GM23338 (cell line): ENCODE measurements around the gene WNT8B. TPM values are rescaled to one million over a fixed set of nuclear protein-coding genes. Genes with fewer than 3 reads are reported as not detected.

Experiments used
- ATAC-seq: fragments of 200-7000 bp; cut with Tn5 transposase; 3 replicates; pipeline ENCODE4 v1.9.1; 2020
- DNase-seq: peaks from one replicate; pipeline ENCODE4 v3.0.0-alpha.2; 2015; ENCODE audit warnings: low spot score
- H2AFZ ChIP-seq: fragments of 200-600 bp; sonication (generic); 2 replicates; pipeline ENCODE4 v1.8.0; 2016; ENCODE audit warnings: antibody characterized with exemption, mild to moderate bottlenecking, moderate library complexity
- H3F3A ChIP-seq: fragments of 200-600 bp; sonication (generic); replicated peaks from 2 replicates; pipeline ENCODE4 v1.8.0; 2017; ENCODE audit warnings: antibody characterized with exemption, mixed run types, low read depth
- H3K27ac ChIP-seq: fragments of 200-600 bp; sonication (generic); 2 replicates; pipeline ENCODE4 v1.6.1; 2016; ENCODE audit warnings: low read depth
- H3K27me3 ChIP-seq: fragments of 200-600 bp; sonication (generic); 2 replicates; pipeline ENCODE4 v1.8.0; 2016; ENCODE audit warnings: mild to moderate bottlenecking, mixed run types, moderate library complexity; ENCODE audit not compliant: insufficient read depth
- H3K36me3 ChIP-seq: fragments of 200-600 bp; sonication (generic); 2 replicates; pipeline ENCODE4 v1.8.0; 2016; ENCODE audit warnings: mild to moderate bottlenecking; ENCODE audit not compliant: insufficient read depth
- H3K4me1 ChIP-seq: fragments of 200-600 bp; sonication (generic); 2 replicates; pipeline ENCODE4 v1.8.0; 2016; ENCODE audit warnings: mild to moderate bottlenecking, moderate library complexity; ENCODE audit not compliant: insufficient read depth
- H3K4me2 ChIP-seq: fragments of 200-600 bp; sonication (generic); 2 replicates; pipeline ENCODE4 v1.7.1; 2017; ENCODE audit warnings: mixed run types
- H3K4me3 ChIP-seq: fragments of 200-600 bp; sonication (generic); 2 replicates; pipeline ENCODE4 v1.6.1; 2016; ENCODE audit warnings: mixed run types
- H3K79me2 ChIP-seq: fragments of 200-600 bp; sonication (generic); replicated peaks from 2 replicates; pipeline ENCODE4 v1.8.0; 2017; ENCODE audit warnings: mild to moderate bottlenecking; ENCODE audit not compliant: insufficient read depth
- H3K9me2 ChIP-seq: fragments of 200-600 bp; sonication (generic); 2 replicates; pipeline ENCODE4 v1.8.0; 2017; ENCODE audit not compliant: insufficient read depth
- H4K20me1 ChIP-seq: fragments of 200-600 bp; sonication (generic); replicated peaks from 2 replicates; pipeline ENCODE4 v1.8.0; 2017; ENCODE audit warnings: mild to moderate bottlenecking; ENCODE audit not compliant: insufficient read depth
- H3K27ac Mint-ChIP-seq: 2 replicates; pipeline ENCODE4 v1.8.0; 2020; ENCODE audit warnings: inconsistent platforms, mild to moderate bottlenecking, moderate library complexity, mixed read lengths
- H3K27me3 Mint-ChIP-seq: 3 replicates; pipeline ENCODE4 v1.8.0; 2022; ENCODE audit warnings: low read depth, mild to moderate bottlenecking, moderate library complexity, mixed read lengths, inconsistent platforms; ENCODE audit not compliant: insufficient read depth, poor library complexity
- H3K36me3 Mint-ChIP-seq: 3 replicates; pipeline ENCODE4 v1.8.0; 2021; ENCODE audit warnings: low read depth, mild to moderate bottlenecking, inconsistent platforms, moderate library complexity, mixed read lengths
- H3K4me1 Mint-ChIP-seq: 3 replicates; pipeline ENCODE4 v1.8.0; 2020; ENCODE audit warnings: mild to moderate bottlenecking, inconsistent platforms, mixed read lengths
- H3K4me3 Mint-ChIP-seq: 3 replicates; pipeline ENCODE4 v1.8.0; 2021; ENCODE audit warnings: moderate library complexity, mild to moderate bottlenecking, inconsistent platforms, mixed read lengths
- H3K9me3 Mint-ChIP-seq: 3 replicates; pipeline ENCODE4 v1.8.0; 2020; ENCODE audit warnings: moderate library complexity, mild to moderate bottlenecking, inconsistent platforms, mixed read lengths
- EZH2 ChIP-seq: fragments of 200-600 bp; sonication (generic); IDR thresholded peaks from one replicate; pipeline ENCODE4 v1.8.0; 2017; ENCODE audit warnings: antibody characterized with exemption, mild to moderate bottlenecking, low read depth; ENCODE audit not compliant: unreplicated experiment
- EZH2phosphoT487 ChIP-seq: fragments of 200-600 bp; sonication (generic); IDR thresholded peaks from one replicate; pipeline ENCODE4 v1.8.1; 2018; ENCODE audit warnings: antibody characterized with exemption; ENCODE audit not compliant: unreplicated experiment
- JUNB ChIP-seq: IDR thresholded peaks from one replicate; pipeline ENCODE4 v1.6.1; 2016; ENCODE audit warnings: antibody characterized with exemption; ENCODE audit not compliant: unreplicated experiment
- NANOG ChIP-seq: IDR thresholded peaks from 2 replicates; pipeline ENCODE4 v1.6.1; 2016; ENCODE audit warnings: antibody characterized with exemption, borderline replicate concordance
- POLR2AphosphoS5 ChIP-seq: IDR thresholded peaks from 2 replicates; pipeline ENCODE4 v1.6.1; 2016; ENCODE audit warnings: antibody characterized with exemption, low read depth
- ZNF114 ChIP-seq: fragments of 250-450 bp; sonication (Bioruptor Pico); IDR thresholded peaks from 2 replicates; pipeline ENCODE4 v1.5.0; 2020; ENCODE audit warnings: mild to moderate bottlenecking, moderate library complexity
- ZNF331 ChIP-seq: fragments of 250-450 bp; sonication (Bioruptor Pico); IDR thresholded peaks from 2 replicates; pipeline ENCODE4 v1.5.0; 2020; ENCODE audit warnings: low read depth, mild to moderate bottlenecking, moderate library complexity
- long read RNA-seq: library from polyadenylated mRNA; unstranded; transcript quantifications from one replicate; pipeline ENCODE4 v2.0.0, GENCODE V29; 2020; ENCODE audit not compliant: unreplicated experiment
- polyA plus RNA-seq: library from polyadenylated mRNA; unstranded; fragments of >200 nt; fragmentation: Nextera tagmentation; extraction: Ambion mirVana; gene quantifications from 2 replicates; pipeline ENCODE4 v1.2.1, GENCODE V29; 2016
- total RNA-seq: library from RNA; depleted of rRNA; stranded (reverse); fragments of >200 nt; shearing (Covaris generic); gene quantifications from 2 replicates; pipeline ENCODE4 v1.2.3, GENCODE V29; 2014; rRNA removed
- TF ChIP-seq, protein P1 (sequence below): fragments of 250-450 bp; sonication (Bioruptor Pico); IDR thresholded peaks from 2 replicates; pipeline ENCODE4 v1.5.0; 2020; ENCODE audit warnings: mild to moderate bottlenecking, moderate library complexity
- TF ChIP-seq, protein P2 (sequence below): IDR thresholded peaks from 2 replicates; pipeline ENCODE4 v1.6.1; 2016; ENCODE audit warnings: antibody characterized with exemption
- TF ChIP-seq, protein P3 (sequence below): IDR thresholded peaks from one replicate; pipeline ENCODE4 v1.6.1; 2018; ENCODE audit warnings: antibody characterized with exemption; ENCODE audit not compliant: unreplicated experiment
- TF ChIP-seq, protein P4 (sequence below), 2 experiments: fragments of 200-600 bp in 1 of 2; sonication (generic) in 1 of 2; conservative IDR thresholded peaks; 2 replicates each; pipeline versions ENCODE4 v1.5.1 to v1.6.1; 2016 to 2017; ENCODE audit warnings: antibody characterized with exemption in 2 of 2, low read depth in 2 of 2, mild to moderate bottlenecking in 2 of 2, moderate library complexity in 1 of 2

WNT8B gene, protein sequence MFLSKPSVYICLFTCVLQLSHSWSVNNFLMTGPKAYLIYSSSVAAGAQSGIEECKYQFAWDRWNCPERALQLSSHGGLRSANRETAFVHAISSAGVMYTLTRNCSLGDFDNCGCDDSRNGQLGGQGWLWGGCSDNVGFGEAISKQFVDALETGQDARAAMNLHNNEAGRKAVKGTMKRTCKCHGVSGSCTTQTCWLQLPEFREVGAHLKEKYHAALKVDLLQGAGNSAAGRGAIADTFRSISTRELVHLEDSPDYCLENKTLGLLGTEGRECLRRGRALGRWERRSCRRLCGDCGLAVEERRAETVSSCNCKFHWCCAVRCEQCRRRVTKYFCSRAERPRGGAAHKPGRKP
- total RNA-seq (1.3 and 1.9 TPM in 2 replicates), polyA plus RNA-seq (0.26 and 0.74 TPM in 2 replicates)
- long read RNA-seq, result 0 reads

DNA sequence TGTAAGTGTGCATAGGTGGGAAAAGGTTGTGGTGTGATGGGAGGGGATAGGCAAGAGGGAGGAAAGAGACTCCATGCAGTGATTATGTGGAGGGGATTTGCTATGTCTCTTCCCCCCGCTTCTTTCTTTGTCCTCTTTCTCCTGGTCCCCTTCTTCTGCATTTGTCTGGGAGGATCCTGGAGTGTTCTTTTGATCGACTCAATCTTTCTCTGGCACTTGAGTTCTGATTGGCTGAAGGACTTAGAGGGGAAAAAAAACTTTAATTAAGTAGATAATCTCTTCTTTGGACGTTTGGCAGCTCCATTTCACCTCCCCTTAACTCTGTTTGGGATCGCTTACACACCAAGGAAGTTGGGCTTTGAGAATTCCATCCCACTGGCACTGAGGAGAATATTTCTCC, at the start of gene WNT8B:
WNT8B (plus strand) TSS at position 301 of the 400 bp plus-strand sequence. CDS start 160 bp downstream, outside the sequence.
- H3K4me3 Mint-ChIP-seq, result no peak within 1 kb of the TSS
- DNase-seq (no peak), ATAC-seq (no peak)
- no peaks in the 10 kb centered on the region for H3K36me3 Mint-ChIP-seq
- Histone ChIP-seq H3K79me2 (no peaks in the 10 kb centered on the region), H3K4me1 (no peaks in the 10 kb centered on the region), H3K27me3 (peaks cover under 1% of the 10 kb centered on the region; the same call in 1 of the 2 replicates), H3K9me2 (no peaks in the 10 kb centered on the region), H4K20me1 (no peaks in the 10 kb centered on the region), H3K36me3 (no peaks in the 10 kb centered on the region), H3K27ac (no peak within 1 kb of the TSS), H3K4me3 (no peak within 1 kb of the TSS), H3F3A (no peaks in the 10 kb centered on the region), H2AFZ (peak within 1 kb of the TSS; percentile 73), H3K4me2 (no peak within 1 kb of the TSS)
- TF ChIP-seq, protein P1, sequence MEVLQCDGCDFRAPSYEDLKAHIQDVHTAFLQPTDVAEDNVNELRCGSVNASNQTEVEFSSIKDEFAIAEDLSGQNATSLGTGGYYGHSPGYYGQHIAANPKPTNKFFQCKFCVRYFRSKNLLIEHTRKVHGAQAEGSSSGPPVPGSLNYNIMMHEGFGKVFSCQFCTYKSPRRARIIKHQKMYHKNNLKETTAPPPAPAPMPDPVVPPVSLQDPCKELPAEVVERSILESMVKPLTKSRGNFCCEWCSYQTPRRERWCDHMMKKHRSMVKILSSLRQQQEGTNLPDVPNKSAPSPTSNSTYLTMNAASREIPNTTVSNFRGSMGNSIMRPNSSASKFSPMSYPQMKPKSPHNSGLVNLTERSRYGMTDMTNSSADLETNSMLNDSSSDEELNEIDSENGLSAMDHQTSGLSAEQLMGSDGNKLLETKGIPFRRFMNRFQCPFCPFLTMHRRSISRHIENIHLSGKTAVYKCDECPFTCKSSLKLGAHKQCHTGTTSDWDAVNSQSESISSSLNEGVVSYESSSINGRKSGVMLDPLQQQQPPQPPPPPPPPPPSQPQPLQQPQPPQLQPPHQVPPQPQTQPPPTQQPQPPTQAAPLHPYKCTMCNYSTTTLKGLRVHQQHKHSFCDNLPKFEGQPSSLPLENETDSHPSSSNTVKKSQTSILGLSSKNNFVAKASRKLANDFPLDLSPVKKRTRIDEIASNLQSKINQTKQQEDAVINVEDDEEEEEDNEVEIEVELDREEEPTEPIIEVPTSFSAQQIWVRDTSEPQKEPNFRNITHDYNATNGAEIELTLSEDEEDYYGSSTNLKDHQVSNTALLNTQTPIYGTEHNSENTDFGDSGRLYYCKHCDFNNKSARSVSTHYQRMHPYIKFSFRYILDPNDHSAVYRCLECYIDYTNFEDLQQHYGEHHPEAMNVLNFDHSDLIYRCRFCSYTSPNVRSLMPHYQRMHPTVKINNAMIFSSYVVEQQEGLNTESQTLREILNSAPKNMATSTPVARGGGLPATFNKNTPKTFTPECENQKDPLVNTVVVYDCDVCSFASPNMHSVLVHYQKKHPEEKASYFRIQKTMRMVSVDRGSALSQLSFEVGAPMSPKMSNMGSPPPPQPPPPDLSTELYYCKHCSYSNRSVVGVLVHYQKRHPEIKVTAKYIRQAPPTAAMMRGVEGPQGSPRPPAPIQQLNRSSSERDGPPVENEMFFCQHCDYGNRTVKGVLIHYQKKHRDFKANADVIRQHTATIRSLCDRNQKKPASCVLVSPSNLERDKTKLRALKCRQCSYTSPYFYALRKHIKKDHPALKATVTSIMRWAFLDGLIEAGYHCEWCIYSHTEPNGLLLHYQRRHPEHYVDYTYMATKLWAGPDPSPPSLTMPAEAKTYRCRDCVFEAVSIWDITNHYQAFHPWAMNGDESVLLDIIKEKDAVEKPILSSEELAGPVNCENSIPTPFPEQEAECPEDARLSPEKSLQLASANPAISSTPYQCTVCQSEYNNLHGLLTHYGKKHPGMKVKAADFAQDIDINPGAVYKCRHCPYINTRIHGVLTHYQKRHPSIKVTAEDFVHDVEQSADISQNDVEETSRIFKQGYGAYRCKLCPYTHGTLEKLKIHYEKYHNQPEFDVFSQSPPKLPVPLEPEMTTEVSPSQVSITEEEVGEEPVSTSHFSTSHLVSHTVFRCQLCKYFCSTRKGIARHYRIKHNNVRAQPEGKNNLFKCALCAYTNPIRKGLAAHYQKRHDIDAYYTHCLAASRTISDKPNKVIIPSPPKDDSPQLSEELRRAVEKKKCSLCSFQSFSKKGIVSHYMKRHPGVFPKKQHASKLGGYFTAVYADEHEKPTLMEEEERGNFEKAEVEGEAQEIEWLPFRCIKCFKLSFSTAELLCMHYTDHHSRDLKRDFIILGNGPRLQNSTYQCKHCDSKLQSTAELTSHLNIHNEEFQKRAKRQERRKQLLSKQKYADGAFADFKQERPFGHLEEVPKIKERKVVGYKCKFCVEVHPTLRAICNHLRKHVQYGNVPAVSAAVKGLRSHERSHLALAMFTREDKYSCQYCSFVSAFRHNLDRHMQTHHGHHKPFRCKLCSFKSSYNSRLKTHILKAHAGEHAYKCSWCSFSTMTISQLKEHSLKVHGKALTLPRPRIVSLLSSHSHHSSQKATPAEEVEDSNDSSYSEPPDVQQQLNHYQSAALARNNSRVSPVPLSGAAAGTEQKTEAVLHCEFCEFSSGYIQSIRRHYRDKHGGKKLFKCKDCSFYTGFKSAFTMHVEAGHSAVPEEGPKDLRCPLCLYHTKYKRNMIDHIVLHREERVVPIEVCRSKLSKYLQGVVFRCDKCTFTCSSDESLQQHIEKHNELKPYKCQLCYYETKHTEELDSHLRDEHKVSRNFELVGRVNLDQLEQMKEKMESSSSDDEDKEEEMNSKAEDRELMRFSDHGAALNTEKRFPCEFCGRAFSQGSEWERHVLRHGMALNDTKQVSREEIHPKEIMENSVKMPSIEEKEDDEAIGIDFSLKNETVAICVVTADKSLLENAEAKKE (CRISPR knock-in tag), result no peak
- TF ChIP-seq, protein P2, sequence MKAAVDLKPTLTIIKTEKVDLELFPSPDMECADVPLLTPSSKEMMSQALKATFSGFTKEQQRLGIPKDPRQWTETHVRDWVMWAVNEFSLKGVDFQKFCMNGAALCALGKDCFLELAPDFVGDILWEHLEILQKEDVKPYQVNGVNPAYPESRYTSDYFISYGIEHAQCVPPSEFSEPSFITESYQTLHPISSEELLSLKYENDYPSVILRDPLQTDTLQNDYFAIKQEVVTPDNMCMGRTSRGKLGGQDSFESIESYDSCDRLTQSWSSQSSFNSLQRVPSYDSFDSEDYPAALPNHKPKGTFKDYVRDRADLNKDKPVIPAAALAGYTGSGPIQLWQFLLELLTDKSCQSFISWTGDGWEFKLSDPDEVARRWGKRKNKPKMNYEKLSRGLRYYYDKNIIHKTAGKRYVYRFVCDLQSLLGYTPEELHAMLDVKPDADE, result no peak
- TF ChIP-seq NANOG (no peak), ZNF114 (CRISPR knock-in tag) (no peak), ZNF331 (no peak), EZH2phosphoT487 (no peak), JUNB (no peak), POLR2AphosphoS5 (no peak), EZH2 (no peak)
- TF ChIP-seq, protein P3, sequence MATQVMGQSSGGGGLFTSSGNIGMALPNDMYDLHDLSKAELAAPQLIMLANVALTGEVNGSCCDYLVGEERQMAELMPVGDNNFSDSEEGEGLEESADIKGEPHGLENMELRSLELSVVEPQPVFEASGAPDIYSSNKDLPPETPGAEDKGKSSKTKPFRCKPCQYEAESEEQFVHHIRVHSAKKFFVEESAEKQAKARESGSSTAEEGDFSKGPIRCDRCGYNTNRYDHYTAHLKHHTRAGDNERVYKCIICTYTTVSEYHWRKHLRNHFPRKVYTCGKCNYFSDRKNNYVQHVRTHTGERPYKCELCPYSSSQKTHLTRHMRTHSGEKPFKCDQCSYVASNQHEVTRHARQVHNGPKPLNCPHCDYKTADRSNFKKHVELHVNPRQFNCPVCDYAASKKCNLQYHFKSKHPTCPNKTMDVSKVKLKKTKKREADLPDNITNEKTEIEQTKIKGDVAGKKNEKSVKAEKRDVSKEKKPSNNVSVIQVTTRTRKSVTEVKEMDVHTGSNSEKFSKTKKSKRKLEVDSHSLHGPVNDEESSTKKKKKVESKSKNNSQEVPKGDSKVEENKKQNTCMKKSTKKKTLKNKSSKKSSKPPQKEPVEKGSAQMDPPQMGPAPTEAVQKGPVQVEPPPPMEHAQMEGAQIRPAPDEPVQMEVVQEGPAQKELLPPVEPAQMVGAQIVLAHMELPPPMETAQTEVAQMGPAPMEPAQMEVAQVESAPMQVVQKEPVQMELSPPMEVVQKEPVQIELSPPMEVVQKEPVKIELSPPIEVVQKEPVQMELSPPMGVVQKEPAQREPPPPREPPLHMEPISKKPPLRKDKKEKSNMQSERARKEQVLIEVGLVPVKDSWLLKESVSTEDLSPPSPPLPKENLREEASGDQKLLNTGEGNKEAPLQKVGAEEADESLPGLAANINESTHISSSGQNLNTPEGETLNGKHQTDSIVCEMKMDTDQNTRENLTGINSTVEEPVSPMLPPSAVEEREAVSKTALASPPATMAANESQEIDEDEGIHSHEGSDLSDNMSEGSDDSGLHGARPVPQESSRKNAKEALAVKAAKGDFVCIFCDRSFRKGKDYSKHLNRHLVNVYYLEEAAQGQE, result no peak
- TF ChIP-seq, protein P4, sequence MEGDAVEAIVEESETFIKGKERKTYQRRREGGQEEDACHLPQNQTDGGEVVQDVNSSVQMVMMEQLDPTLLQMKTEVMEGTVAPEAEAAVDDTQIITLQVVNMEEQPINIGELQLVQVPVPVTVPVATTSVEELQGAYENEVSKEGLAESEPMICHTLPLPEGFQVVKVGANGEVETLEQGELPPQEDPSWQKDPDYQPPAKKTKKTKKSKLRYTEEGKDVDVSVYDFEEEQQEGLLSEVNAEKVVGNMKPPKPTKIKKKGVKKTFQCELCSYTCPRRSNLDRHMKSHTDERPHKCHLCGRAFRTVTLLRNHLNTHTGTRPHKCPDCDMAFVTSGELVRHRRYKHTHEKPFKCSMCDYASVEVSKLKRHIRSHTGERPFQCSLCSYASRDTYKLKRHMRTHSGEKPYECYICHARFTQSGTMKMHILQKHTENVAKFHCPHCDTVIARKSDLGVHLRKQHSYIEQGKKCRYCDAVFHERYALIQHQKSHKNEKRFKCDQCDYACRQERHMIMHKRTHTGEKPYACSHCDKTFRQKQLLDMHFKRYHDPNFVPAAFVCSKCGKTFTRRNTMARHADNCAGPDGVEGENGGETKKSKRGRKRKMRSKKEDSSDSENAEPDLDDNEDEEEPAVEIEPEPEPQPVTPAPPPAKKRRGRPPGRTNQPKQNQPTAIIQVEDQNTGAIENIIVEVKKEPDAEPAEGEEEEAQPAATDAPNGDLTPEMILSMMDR (conservative IDR thresholded peaks at IDR 0.05; ENCODE audit: low read depth in 2 of 2), result no peak
- H3K9me3 Mint-ChIP-seq, result no peaks in the 10 kb centered on the region
- no peak within 1 kb of the TSS for H3K27ac Mint-ChIP-seq
- H3K27me3 Mint-ChIP-seq, result no peaks in the 10 kb centered on the region
- no peaks in the 10 kb centered on the region for H3K4me1 Mint-ChIP-seq
